Measurements from ENCODE around the gene SEMA4D.

SEMA4D gene

GRCh38 chr9:89462199-89462598, 35.7 kb downstream of the SEMA4D start:
- no peak for DNase-seq

DNA sequence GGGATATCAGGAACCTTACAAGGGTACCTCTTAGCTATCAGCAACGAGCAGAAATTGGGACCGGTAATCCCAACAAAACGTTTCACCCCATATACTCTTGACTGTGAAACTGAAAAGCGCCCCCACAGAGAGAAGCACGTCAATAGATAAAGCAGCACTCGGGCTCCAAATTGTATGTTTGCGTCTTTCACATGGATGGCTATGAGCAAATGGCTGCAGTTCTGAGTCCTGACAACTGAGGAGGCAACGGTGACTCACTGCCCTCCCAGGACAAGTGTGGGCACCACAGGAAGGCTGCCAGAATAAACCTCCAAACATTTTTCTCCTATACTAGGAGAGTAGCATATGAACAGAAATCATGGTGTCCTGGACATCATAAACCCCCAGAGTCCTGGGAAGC, 36.6 kb downstream of the SEMA4D start:
- no peak for DNase-seq

- no peak for DNase-seq
Measured at GRCh38 chr9:89460551-89460950, 37.4 kb downstream of the SEMA4D start.

- DNase-seq: no peak
Measured at GRCh38 chr9:89458768-89459496, 39.0 kb downstream of the SEMA4D start.

DNA sequence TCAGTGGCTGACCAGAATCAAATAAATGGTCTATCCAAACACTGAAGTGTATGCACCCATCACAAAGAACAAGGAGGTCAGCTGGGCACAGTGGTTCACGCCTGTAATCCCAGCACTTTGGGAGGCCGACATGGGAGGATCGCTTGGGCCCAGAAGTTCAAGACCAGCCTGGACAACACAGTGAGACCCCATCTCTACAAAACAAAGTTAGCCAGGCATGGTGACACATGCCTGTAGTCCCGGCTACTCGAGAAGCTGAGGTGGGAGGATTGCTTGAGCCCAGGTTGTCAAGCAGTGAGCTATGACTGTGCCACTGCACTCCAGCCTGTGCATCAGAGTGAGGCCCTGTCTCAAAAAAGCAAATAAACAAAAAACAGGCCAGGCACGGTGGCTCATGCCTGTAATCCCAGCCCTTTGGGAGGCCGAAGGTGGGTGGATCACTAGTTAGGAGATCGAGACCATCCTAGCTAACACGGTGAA, 40.5 kb downstream of the SEMA4D start:
- DNase-seq: no peak

GRCh38 chr9:89455356-89455824, 42.5 kb downstream of the SEMA4D start:
- no peak for DNase-seq

DNA sequence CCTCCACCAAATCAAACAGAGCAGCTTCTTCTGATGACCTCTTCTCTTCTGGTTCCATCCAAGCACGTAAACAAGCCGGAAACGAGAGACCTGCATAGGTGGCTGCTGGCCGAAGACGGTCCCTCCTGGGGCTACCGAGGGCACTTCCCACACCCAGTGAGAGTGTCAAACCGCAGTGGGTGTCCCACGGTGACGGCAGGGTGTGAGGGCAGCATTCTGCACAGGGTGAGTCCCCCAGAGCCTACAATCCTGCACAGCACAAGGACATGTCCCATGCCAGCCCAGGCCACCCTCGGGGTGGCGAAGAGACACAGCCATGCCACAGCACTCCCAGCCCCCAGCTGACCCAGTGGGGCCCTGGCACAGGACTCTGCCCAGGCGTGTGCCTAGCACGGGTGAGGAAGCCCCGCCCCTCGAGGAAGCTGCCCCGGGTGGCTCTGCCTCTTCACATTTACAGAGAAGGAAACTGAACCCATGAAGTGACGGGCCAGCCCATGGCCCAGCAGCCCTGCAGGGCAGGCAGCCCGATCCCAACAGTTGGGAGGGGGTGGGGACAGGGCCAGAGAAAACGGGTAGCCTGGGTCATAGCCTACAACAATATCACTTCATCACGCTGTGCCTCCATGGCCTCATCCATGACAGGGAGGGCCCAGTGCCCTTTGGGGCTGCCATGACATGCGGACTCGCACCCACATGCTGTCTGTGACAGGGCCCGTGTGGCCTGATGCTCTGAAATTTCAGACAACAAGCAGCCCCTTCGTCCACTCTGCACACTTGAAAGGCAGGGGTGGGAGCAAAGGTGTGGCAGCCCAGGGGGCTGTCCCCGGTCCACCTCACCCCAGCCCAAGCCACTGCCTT, 43.2 kb downstream of the SEMA4D start:
- no peak for DNase-seq

DNA sequence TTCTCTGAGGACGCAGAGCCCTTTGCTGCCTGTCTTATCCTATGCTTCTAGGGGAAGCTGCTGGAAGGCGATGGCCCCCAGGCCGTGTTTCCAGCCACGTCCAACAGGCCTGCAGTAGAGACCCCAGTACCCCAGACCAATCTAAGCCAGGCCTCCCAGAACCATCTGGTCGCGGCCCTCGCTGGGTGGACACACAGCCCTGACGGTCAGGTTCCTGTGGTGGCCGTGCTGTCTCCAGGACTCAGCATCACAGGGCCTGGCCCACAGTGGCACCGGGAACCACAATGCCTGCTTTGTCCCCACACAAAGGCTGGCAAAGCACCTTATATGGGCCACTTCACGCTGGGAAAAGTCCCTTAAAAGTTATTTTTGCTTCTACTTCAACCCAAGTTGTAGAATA, 44.5 kb downstream of the SEMA4D start:
- no peak for DNase-seq

DNA sequence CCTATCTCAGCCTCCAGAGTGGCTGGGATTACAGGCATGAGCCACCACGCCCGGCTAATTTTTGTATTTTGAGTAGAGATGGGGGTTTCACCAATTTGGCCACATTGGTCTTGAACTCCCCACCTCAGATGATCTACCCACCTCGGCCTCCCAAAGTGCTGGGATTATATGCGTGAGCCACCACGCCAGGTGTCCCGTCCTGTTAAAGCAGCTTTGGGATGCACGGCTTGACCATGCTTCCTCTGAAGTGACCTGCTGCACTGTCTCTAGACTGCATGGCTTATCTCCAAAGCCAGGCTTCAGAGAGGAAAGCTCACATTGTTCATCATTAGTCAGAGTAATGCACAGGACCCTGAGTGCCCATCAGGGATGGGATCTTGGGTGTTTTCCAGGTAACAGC, 45.4 kb downstream of the SEMA4D start:
- DNase-seq: no peak

DNA sequence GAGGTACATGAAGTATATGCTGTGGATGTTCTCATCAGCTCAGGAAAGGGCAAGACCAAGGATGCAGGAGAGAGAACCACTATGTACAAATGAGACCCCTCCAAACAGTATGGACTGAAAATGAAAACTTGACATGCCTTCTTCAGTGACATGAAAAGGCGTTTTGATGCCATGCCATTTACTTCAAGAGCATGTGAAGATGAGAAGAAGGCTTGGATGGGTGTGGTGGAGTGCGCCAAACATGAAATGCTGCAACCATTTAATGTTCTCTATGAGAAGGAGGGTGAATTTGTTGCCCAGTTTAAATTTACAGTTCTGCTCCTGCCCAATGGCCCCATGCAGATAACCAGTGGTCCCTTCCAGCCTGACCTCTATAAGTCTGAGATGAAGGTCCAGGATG, 47.7 kb downstream of the SEMA4D start:
- no peak for DNase-seq

DNA sequence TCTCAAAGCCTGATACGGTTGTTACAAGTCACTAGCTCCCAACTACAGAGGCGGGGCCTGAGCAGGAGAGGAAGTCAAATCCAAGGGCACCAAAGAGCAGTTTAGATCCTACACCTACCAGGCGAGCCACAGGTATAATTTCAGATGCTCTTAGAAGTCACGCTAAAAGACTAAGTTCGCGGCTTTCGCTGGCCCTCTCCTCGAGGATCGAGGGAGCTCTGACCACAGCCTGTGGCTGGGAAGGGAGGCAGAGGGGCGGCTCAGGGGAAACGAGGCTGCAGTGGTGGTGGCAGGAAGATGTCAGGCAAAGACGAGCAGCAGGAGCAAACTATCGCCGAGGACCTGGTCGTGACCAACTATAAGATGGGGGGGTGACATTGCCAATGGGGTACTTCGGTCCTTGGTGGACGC, 48.6 kb downstream of the SEMA4D start:
- no peak for DNase-seq

DNA sequence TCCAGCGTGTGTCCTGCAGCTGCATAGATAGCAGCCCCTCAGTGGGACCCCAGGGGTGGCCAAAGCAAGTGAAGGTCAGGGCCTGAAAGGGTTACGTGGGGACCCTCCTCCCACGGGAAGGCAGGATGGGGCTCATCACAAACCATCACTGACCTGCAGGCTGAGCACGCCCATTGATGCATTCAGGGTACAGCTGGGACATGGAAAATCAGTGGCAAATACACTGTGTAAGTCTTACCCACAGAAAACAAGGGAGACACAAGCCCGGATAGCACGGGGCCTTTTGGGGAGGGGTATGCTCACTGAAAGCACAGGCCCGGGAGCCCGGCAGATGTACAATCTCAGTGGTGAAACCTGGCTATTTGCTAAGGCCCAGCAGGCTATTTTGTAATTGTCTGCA, 49.1 kb downstream of the SEMA4D start:
- DNase-seq: no peak

DNA sequence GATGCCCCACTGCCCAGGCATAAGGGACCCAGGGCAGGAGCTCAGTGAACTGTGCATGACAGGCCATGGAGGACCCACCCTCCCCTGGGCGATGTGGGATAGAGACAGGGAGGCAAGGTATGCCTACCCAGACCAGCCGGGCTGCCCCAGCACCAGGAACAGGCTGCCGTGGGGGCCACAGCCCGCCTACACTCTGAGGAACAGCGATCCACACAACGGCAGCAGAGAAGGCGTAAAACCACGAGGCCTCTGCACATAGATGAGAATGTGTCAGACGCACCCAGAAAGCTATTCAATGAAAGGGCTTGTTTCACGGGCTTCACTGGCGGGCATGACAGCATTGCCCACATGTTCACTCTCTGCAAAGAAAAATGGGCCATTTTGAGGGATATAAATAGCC, 49.5 kb downstream of the SEMA4D start:
- DNase-seq: no peak

GRCh38 chr9:89447416-89447815, 50.5 kb downstream of the SEMA4D start:
- no peak for DNase-seq

DNA sequence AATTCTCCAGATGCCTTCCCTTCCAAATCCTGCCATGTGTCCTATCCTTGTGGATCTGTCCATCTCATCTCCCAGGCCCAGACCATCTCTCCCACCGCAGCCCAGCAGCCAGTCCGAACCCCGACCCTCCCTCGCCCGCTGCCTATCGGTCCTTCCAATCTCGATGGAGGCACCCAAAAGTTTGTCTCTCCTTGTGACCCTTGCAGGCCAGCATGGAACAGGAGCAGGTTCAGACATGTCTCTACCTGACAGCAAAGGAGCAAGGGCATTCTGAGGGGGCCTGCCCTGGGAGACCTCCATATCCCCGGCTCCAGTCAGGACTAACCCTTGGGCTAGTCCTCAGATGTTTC, 51.0 kb downstream of the SEMA4D start:
- DNase-seq: no peak

DNA sequence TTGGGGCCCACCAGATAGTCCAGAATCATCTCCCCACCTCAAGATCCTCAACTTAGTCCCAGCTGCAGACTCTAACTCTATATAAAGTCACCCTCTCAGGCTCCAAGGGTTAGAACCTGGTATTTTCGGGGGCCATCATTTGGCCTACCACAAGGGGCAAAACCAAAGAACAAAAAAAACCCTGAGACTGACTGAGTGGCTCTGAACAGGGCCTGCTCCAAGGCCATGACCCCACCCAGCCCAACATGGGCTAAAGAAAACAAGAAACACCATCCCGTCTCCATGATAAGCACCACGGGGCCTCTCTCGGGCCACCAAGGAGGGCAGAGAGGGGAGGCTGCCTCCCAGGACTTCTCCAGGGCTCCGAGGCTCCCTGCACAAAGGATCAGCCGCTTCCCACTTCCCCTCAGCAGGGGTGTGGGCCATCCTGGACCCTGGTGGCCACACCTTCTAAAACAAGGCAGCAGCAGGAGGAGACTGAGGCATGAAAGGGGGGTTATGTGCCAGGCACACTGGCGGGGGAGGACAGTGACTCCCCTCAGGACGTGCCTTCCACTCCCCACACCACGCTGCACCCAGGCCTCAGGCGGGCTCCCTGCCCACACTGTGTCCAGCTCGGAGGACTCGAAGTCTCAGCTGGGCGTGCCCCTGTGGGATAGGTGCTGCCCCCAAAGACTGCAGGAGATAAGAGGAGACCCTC, 51.5 kb downstream of the SEMA4D start:
- no peak for DNase-seq

- DNase-seq: no peak
Measured at GRCh38 chr9:89445801-89446251, 52.1 kb downstream of the SEMA4D start.

- no peak for DNase-seq
Measured at GRCh38 chr9:89444925-89445765, 52.8 kb downstream of the SEMA4D start.

DNA sequence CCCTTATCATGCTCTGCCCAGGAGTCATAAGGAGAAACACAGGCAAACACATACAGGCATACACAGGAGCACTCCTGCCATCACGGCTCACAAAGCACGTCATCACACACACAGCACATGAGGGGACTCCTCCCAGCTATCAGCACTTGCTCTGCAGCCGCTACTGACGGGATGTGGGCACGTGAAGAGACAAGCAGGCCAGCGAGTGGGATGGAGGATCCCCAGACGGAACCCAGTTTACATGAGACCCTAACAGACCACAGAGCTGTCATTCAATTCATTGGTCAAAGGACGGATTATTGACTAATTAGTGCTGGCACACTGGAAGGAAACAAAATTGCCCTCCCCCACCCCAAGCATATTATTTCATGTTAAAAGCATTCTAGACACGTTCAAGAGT, 53.6 kb downstream of the SEMA4D start:
- peak; percentile 38 for DNase-seq

DNA sequence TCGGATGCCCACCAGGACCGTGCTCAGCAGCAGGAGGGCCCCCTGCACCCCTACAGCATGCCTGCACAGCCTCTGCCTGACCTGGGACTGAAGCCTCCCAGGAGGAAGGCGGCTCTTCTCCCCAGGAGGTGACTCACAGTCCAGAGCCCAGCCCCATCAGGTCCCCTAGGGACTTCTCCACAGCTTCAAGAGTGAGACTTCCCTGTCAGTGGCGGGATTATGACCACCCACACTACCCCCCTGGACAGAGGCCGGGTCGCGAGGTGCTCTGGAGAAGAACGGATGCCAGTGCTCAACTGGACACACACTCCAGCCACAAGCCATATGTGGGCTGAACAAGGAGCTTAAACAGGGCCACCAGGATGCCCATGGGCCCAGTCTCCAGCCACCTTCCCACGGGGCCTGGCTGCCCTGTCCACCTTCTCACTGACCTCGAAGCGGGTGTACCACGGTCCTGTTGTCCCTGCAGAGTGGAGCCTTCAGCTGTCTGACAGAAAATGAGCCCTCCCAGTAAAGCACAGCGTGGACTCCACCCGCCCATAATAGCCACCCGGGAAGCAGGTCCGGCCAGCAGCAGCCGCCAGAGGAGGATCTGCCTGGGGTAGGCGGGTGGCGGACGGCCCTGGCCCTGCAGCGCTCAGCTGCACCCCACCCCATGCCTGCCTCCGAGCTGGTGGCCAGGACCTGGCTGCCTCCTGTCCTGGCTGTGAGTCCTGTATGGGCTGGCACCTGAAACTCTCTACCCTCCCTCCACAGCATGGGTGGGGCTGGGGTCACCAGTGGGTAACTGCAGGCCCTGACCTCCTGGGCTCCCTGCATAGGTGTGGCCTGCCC, 54.7 kb downstream of the SEMA4D start:
- DNase-seq: no peak

GRCh38 chr9:89442501-89442978, 55.4 kb downstream of the SEMA4D start:
- no peak for DNase-seq
